GM19324 (cell line): ENCODE results near the gene PLPP1.
"Not testable (repeated sequence)": the region's sequence is repeated elsewhere in the genome, so short reads cannot be mapped to it uniquely, and the experiment has no call there.

Experiments
- ATAC-seq: cut with Tn5 transposase; IDR thresholded peaks from one replicate; pipeline ENCODE4 v1.9.1; 2021; ENCODE audit warnings: mild to moderate bottlenecking, moderate library complexity; ENCODE audit not compliant: unreplicated experiment, low FRiP score

The PLPP1 gene

DNA sequence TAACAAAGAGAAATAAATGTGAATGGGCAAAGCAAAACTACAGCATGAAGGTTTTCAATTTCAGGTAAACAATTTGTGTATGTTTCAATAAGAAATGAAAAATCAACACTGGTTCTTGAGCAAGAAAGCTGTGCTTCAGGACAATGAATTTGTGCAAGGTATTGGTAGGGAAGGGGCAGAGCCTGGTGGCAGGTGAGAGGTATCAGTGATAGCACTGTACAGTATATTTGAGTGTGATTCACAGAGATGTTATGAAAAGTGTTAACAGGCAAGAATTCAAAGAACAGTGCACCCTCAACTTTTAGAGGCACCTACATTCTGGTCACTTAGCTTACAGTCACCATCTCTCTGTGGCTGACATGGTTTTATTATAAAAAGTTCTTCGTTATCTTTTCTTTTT lies 25.7 kb downstream of the PLPP1 start:
- ATAC-seq, result no peak

DNA sequence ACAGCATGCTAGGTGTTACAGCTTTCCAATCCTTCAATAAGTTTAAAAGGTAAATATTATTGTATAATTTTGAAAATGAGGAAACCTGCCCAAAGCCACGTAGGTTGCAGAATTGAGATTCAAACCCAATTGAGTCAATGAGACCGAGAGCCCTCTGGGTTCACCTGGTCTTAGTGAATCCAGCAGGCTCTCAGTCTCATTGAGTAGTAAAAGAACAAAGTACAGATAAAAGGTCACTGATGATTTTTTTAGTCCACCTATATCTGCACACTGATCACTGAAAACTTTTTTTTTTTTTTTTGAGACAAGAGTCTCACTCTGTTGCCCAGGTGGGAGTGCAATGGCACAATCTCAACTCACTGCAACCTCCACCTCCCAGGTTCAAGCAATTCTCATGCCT lies 27.2 kb downstream of the PLPP1 start:
- no peak for ATAC-seq

DNA sequence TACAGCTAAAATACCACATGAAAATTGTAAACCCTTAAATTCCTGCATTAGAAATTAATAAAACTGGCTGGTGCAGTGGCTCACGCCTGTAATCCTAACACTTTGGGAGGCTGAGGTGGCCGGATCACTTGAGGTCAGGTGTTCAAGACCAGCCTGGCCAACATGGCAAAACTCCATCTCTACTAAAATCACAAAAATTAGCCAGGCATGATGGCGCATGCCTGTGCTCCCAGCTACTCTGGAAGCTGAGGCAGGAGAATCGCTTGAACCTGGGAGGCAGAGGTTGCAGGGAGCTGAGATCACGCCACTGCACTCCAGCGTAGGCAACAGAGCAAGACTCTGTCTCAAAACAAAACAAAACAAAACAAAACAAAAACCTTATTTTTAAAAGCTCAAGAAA lies 29.1 kb downstream of the PLPP1 start:
- ATAC-seq, result not testable (repeated sequence)

DNA sequence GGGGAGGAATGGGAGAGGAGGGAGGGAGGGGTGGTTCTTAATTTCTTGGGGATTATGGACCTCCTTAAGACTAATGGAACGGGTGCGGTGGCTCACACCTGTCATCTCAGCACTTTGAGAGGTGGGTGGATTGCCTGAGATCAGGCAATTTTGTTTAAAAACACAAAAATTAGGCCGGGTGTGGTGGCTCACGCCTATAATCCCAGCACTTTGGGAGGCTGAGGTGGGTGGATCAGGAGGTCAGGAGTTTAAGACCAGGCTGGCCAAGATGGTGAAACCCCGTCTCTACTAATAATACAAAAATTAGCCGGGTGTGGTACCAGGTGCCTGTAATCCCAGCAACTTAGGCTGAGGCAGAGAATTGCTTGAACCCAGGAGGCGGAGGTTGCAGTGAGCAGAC lies 30.8 kb downstream of the PLPP1 start:
- not testable (repeated sequence) for ATAC-seq

DNA sequence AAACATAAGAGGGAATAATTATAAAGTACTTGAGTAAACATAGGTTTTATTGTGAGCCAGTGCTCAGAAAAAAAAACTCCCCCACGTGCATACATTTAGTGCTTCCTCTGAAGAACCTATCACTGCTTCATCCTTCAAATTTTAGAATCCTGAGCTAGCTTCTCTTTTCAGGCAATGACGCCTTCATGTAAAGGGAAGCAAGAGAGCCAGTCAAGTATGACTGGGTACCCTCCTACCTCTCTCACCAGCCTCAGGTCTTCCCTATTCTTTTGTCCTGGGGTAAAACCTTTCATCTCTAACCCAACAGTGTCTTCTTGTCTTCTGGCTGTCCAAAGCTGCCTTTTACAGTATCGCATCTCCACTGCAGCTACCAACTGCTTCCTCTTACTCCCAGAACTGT lies 32.0 kb downstream of the PLPP1 start:
- no peak for ATAC-seq

DNA sequence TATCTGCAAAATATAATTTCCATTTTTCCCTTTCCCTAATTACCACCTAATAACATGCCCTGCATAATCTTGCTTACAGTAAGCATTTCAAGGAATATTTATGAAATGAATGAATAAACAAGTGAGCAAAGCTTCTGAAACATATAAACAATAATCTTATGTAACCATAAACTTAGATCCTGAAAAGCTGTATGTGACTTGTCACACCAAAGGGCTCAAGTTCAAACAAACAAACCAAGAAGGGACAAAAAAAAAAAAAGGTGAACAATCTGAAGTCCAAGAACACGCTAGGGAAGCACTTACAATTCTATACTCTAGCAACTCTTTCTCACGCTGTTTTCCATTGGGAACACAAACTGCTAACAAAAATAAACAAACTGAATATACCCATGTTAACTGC lies 36.3 kb downstream of the PLPP1 start:
- no peak for ATAC-seq

DNA sequence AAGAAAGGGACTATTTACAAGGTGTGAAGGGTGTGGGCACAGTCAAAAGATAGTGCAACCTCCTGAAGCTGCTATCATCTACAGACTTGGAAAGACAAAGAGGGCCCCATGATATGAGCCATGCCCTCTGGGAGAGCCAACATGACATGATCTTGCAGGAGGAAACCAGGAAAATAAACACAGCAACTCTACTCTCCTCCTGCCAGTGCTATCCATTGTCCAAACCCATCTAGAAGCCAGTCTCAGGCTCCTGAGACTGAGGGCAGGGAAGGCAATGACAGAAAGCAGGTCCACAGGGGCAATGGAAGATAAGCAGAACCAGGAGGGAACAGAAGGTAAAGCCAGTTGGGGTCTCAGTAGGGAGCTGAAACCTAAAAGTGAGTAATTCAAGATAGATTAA lies 37.1 kb downstream of the PLPP1 start:
- ATAC-seq, result no peak

DNA sequence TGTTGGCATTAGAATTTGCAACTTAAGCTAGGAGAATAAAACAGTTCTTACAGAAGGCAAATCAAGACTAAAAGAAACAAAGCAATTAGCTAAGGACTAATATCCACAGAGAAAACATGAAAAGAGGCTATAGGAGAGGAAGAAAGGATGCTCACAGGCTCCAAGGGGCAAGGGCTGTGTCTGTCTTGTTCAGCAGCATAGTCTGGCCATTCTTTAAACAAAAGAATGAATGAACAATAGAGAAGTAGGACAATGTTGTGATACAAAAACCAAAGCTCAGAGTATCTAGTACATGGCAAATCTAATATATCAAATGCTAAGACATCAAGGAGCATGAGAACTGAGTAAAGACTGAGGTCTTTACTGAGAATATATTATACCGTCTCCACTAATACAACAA lies 39.5 kb downstream of the PLPP1 start:
- ATAC-seq, result no peak

DNA sequence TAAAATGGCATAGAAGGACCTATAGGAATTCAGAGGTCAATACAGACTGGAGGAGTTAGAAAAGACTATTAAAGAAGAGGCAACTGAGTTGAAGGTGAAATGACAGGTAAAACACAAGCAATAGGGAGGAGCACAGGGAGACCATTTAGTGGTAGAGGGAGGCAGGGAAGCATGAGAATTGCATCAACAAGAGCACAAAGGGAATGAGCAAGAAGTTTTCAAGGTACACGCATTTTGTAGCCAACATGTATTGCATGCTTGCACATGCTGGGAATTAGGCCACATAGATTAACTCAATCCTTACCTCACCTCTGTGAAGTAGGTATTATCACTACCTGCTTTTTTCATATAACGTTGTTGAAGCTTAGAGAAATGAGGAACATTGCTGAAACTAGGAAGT lies 42.3 kb downstream of the PLPP1 start:
- no peak for ATAC-seq

DNA sequence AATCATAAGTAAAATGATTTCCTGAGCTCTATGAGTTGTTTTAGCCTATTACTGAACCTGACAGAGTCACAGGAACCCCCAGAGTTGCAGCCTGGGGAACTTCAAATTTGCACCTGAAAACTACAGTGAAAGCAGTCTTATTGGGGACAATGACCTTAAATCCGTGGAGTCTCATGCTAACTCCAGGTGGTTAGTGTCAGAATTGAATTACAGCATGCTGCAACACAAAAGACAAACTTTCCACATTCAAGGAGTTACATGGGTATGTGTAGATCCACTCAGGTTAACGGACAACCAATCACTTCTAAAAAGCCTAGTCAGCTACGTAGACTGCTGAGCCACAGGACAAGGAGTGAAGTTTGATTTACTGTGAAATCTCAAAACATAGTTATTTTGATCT lies 49.7 kb downstream of the PLPP1 start:
- no peak for ATAC-seq

DNA sequence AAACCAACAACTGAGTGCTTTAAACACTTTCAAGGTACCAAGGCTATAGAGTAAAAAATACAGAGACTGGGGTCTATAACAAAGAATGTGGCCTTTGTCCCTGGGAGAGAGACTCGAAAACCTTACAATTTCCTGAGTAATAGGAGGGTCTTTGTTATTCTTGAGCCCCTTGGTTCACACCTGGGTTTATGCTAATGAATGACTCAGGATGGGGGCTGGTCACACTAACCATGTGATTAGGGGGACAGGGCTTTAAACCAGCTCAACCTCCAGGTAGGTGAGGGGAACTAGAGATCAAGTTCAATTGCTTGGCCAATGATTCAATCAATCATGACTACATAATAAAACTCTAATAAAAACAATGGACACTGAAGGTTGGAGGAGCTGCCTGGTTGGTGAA lies 50.2 kb downstream of the PLPP1 start:
- no peak for ATAC-seq

DNA sequence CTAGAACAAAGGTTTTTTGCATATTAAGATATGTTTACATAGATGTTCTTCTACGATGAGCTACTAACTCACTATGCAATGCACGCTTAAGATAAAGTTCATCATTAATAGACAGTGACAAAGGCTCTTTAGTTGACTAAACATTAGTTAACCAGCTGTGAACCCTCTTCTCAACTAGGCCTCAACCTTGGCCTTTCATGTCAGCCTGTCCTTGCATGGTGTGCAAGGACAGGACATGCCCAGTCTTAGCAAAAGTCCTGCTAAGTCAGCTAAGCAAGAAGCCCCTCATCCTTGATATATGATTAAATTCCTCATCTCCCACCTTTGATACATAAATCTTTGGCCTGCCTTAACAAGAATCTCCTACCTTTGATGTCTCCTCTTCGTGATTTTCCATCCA lies 50.9 kb downstream of the PLPP1 start:
- no peak for ATAC-seq

DNA sequence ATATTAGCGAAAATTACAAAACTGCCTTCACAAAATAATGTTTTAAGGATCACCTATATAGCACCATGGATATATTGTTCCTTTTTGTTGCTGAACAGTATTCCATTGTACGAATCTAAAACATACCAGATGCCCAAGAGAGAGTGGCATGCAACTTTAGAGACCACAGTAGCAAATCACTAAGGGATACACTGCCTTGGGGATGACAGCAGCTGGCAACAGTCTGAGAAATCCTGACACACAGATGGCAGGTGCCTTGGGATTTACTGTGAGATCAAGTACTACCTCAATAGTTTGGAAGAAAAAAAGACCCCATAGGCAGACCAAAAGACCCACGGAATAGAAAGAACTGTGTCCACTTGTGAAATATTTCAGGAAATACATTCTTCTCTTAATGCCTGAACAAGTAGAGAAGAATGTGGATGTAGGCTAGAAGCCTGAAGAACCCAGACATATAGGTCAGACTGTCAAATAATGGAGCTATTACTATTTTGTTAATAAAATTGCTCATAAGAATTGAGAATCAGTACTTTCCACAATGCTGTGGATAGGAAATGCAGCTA lies 53.4 kb downstream of the PLPP1 start:
- ATAC-seq, result no peak

DNA sequence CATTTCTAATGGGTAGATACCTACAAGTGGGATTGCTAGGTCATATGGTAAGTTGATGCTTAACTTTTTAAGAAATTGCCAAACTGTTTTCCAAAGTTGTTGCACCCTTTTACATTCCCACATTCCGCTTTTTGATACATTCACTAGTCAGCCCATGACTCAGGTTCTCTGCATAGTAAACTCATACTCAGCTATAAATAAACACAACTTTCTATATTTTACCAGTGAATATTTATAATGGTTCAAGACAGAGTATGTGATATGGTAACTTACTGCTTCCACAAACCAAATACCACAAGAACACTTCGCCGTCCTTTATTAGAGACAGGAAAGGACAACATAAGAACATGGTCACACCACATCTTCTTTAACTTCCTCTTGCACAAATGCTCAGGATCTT lies 54.0 kb downstream of the PLPP1 start:
- ATAC-seq, result no peak

DNA sequence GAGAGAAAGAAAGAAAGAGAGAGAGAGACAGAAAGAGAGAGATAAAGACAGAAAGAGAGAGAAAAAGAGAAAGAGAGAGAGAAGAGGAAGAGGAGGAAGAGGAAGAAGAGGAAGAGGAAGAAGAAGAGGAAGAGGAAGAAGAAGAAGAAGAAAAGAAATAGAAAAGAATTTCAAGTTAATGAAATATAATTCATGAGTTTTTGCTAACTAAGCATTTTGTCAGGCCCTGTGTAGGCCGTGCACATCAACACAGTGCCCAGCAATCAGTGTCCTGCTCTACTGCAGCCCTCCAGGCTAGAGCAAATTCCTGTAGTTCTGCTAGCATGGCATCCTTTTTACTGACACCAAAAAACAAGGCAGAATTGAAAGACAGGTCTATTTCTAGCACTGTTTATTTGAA lies 62.1 kb downstream of the PLPP1 start:
- no peak for ATAC-seq

DNA sequence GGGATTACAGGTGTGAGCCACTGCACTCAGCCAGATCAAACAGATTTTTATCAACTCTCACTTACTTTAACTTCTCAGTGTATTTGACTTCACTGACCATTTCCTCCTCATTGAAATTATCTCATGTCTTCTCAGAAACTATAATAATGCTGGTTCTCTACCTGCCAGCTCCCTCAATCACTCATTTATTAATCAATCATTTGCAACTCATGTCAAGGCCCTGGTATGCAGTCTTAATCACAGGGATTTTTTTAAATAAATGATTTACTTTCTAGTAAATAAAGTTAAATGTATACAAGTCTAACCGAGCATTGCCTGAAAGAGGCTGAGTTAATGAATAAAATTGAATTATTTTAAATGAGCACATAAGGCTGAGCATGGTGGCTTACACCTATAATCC lies 63.3 kb downstream of the PLPP1 start:
- no peak for ATAC-seq

DNA sequence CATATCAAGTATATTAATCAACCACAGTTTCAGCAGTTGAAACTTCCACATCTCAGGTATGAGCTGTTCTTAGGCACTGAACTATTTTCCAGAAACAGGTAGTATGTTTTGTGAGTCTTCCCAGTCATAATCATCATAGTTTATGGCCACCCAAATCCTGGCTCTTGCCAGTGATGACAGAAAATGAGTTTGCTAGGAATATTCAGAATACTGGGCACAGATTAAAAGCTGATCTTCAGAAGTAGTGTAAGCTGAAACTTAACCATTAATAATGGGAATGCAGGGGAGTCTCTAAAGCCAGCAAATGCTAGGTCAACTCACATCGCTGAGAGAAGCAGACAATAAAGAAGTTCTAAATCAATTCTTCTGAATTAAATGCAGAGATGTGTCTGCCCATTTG lies 64.5 kb downstream of the PLPP1 start:
- no peak for ATAC-seq

DNA sequence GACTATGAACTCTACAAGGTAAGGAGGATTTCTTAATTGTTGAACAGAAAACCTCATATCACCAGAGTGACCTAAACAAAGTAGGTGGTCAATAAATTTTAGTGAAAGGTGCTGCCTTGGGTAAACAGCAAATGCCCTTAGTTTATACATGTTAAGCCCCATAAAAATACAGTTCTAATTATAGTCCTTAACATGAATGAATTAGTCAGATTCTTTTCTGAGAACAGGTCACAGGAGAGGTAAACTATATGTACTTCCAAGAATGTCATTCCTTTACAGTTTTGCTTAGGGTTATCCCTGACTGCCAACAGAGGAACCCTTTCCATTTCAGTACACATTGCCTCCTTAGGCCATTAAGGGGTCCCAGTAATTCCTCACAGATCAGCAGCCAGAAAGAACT lies 64.9 kb downstream of the PLPP1 start:
- ATAC-seq, result no peak

DNA sequence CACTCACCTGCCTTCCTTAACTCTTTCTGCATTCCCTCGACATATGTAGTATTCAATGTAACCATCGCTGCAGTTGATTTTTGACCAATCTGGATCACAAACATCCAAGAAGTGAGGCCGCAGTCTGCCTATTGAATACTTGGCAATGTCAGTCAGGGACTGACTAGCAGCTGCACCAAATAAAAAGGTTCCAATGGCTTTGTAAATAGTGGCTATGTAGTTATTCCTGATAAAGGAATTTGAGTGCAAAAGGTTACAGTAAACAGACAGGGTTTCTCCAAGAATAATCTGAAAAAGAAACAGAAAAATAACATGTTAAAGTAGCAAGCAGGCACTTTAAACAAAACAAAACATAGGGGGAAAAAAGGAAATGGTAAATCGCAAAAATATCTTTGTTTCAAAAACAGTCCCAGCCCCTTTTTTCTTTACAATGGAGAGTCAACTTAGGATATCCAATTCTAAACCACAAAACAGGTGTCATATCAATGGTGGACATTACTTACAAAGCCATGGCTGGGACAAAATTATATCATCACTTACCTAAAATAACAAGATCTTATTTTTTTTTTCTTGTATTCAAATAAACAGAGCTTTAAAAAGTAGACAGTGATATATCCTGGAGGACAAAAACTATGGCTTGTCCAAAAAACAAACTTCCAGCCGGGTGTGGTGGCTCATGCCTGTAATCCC lies 66.8 kb downstream of the PLPP1 start:
- ATAC-seq, result no peak

DNA sequence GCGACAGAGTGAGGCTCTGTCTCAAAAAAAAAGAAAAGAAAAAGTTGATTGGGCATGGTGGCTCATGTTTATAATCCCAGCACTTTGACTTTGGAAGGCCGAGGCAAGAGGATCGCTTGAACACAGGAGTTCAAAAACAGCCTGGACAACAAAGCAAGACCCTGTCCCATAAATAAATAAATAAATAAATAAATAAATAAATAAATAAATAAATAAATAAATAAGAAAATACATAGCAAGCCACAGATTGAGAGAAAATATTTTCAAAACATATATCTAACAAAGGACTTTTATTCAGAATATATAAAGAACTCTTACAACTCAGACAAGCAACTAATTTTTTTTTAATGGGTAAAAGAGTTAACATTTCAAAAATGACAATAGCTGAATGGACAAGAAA lies 71.2 kb downstream of the PLPP1 start:
- ATAC-seq, result no peak

DNA sequence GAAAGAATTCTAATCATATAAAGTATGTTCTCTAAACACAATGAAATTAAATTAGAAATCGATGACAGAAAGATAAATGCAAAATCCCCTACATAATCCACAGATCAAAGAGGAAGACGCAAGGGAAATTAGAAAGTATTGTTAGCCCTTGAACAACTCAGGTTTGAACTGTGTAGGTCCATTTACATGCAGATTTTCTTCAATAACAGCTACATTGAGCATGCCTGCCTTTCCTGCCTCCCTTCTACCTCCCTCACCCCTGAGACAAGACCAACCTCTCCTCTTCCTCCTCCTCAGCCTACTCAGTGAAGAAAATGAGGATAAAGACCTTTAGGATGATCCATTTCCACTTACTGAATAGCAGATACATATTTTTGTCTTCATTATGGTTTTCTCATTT lies 75.2 kb downstream of the PLPP1 start:
- ATAC-seq, result no peak

DNA sequence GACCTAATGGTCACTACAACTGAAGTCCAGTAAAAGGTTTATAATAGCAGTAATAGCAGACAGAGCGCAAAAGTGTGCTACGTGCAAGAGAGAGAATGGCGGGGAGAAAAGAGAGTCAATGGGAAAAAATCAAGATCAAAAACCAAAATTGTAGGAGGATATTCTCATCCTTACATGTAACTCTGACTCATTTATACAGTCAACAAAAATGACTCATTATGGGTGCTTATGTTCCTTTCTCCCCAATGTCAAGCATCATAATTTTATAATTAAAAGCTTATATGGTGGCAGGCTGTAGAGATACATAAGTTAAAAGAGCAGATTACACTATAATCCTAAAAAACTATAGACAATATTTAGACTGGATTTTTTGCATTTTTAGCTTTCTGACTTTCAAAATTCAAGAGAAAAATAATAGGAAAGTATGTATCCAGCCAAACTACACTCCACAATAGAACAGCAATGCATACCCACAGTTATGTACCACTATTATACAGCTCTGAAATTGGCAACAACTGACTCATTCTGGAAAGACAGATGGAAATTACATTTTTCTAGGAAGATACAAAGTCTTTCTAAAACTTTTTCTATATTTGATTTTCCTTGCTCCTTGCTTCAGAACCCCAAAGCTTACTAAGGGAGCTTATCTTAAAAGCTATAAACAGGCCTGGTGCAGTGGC lies 78.4 kb downstream of the PLPP1 start:
- no peak for ATAC-seq
